Endothelial cell of umbilical vein (primary cell): ENCODE data around the gene PTER. TPM values are rescaled to one million over a fixed set of nuclear protein-coding genes. Genes with fewer than 3 reads are reported as not detected.

Source experiments
- BruUV-seq: library from RNA; stranded (reverse); fragments of 400-500 nt; replicated peaks from 2 replicates; lab custom pipeline; 2021; lab: Mats Ljungman, UMichigan
- CTCF ChIA-PET: fragments of 300-600, 350-600 bp; sonication (Branson Sonifier 250); formaldehyde crosslinking; loops from one replicate; lab custom pipeline; 2021; ENCODE audit warnings: antibody characterized with exemption, inconsistent platforms; lab: Charles Lee
- POLR2A ChIA-PET: fragments of 300-600, 350-600 bp; sonication (Branson Sonifier 250); formaldehyde crosslinking; loops from one replicate; lab custom pipeline; 2021; ENCODE audit warnings: antibody characterized with exemption, inconsistent platforms; lab: Charles Lee
- DNase-seq: peaks from one replicate; pipeline ENCODE4 v3.0.0-alpha.2; 2011; ENCODE audit warnings: low read depth, low spot score
- FAIRE-seq: peaks from 2 replicates; lab custom pipeline; 2011; peaks lifted over from hg19 to GRCh38; lab: Jason Lieb, UNC
- H2AFZ ChIP-seq: 2 replicates; pipeline ENCODE4 v1.6.0; 2012; ENCODE audit warnings: low read depth, low read length, control low read depth, inconsistent platforms
- H3K27ac ChIP-seq: 2 replicates; pipeline ENCODE4 v1.5.1; 2011; ENCODE audit warnings: low read depth, mild to moderate bottlenecking, control low read depth, low read length, moderate library complexity; ENCODE audit not compliant: insufficient read depth
- H3K27me3 ChIP-seq, 2 experiments: 2 replicates each; pipeline versions ENCODE4 v1.6.0 to v1.6.1; 2011; ENCODE audit warnings: low read length in 2 of 2, mixed read lengths in 1 of 2; ENCODE audit not compliant: control insufficient read depth in 2 of 2, insufficient read depth in 2 of 2
- H3K36me3 ChIP-seq, 2 experiments: 2 replicates in 1 of 2; 3 replicates in 1 of 2; pipeline ENCODE4 v1.5.1; 2011; ENCODE audit warnings: low read length in 2 of 2, mild to moderate bottlenecking in 1 of 2, moderate library complexity in 1 of 2; ENCODE audit not compliant: control insufficient read depth in 2 of 2, insufficient read depth in 2 of 2; ENCODE audit errors: extremely low read depth in 1 of 2
- H3K4me1 ChIP-seq: 3 replicates; pipeline ENCODE4 v1.5.1; 2011; ENCODE audit warnings: mild to moderate bottlenecking, low read length; ENCODE audit not compliant: control insufficient read depth, insufficient read depth; ENCODE audit errors: extremely low read depth
- H3K4me2 ChIP-seq: 2 replicates; pipeline ENCODE4 v1.6.1; 2011; ENCODE audit warnings: low read length, control low read depth, mixed read lengths; ENCODE audit not compliant: insufficient read depth
- H3K4me3 ChIP-seq, 3 experiments: fragments of 200-600 bp in 1 of 3; sonication (generic), shearing (Covaris generic) in 1 of 3; replicated peaks in 1 of 3; 2 replicates each; pipeline ENCODE4 v1.5.1; 2011 to 2016; ENCODE audit warnings: control low read depth in 3 of 3, low read length in 3 of 3, mild to moderate bottlenecking in 2 of 3, inconsistent platforms in 1 of 3, low read depth in 1 of 3, moderate library complexity in 1 of 3; ENCODE audit not compliant: insufficient read depth in 1 of 3
- H3K79me2 ChIP-seq: 2 replicates; pipeline ENCODE4 v1.6.0; 2012; ENCODE audit warnings: low read length, inconsistent platforms; ENCODE audit not compliant: control insufficient read depth, insufficient read depth
- H3K9ac ChIP-seq: replicated peaks from 2 replicates; pipeline ENCODE3; 2011; ENCODE audit warnings: low read length, control low read depth; ENCODE audit not compliant: insufficient read depth; ENCODE audit errors: extremely low read depth
- H3K9me1 ChIP-seq: replicated peaks from 3 replicates; pipeline ENCODE4 v1.6.0; 2011; ENCODE audit warnings: mild to moderate bottlenecking, low read length; ENCODE audit not compliant: control insufficient read depth, insufficient read depth; ENCODE audit errors: extremely low read depth
- H3K9me3 ChIP-seq: replicated peaks from 2 replicates; pipeline ENCODE4 v1.5.1; 2012; ENCODE audit warnings: low read length, inconsistent platforms; ENCODE audit not compliant: control insufficient read depth, insufficient read depth
- H4K20me1 ChIP-seq: replicated peaks from 2 replicates; pipeline ENCODE3; 2011; ENCODE audit warnings: mild to moderate bottlenecking, low read length; ENCODE audit not compliant: control insufficient read depth, insufficient read depth; ENCODE audit errors: extremely low read depth
- GATA2 ChIP-seq: IDR thresholded peaks from 2 replicates; pipeline ENCODE4 v1.7.0; 2011; ENCODE audit warnings: low read depth, mild to moderate bottlenecking, moderate library complexity, mixed read lengths, low read length; ENCODE audit not compliant: insufficient read length, insufficient read depth
- JUN ChIP-seq: IDR thresholded peaks from 2 replicates; pipeline ENCODE4 v1.6.1; 2011; ENCODE audit warnings: borderline replicate concordance, low read depth; ENCODE audit not compliant: insufficient read length, insufficient read depth
- POLR2AphosphoS5 ChIP-seq: IDR thresholded peaks from 2 replicates; pipeline ENCODE4 v1.6.1; 2012; ENCODE audit warnings: low read depth, mild to moderate bottlenecking, control low read depth, low read length, moderate library complexity; ENCODE audit not compliant: insufficient read depth
- dilution Hi-C: fragments of 300-500 bp; cut with MboI; formaldehyde crosslinking; loops from one replicate; pipeline ENCODE4 v1.15.0; 2019; ENCODE audit warnings: low sequenced_read_pairs; ENCODE audit not compliant: extremely low pct_ligation_motif_present
- intact Hi-C: fragments of 100-400 bp; cut with micrococcal nuclease; formaldehyde crosslinking; loops from one replicate; pipeline ENCODE4 v1.10.0; 2022
- polyA plus RNA-seq, 4 experiments: library from polyadenylated mRNA; depleted of rRNA in 3 of 4; stranded (reverse) in 3 of 4; unstranded in 1 of 4; fragments of >200 nt; gene quantifications; 2 replicates each; pipeline versions ENCODE4 v1.2.1 to v1.2.3, GENCODE V29; 2011 to 2012; ENCODE audit warnings: missing spikeins in 1 of 4
- total RNA-seq: library from RNA; stranded (reverse); gene quantifications from 2 replicates; pipeline ENCODE4 v1.2.3, GENCODE V29; 2021
- TF ChIP-seq, protein P1 (sequence below), 2 donors: IDR thresholded peaks; 1 replicate in 1 of 2; 2 replicates in 1 of 2; pipeline ENCODE4 v1.5.1; 2011; ENCODE audit warnings: low read length in 2 of 2, mild to moderate bottlenecking in 2 of 2, moderate library complexity in 2 of 2, control low read depth in 1 of 2, inconsistent platforms in 1 of 2, low read depth in 1 of 2; ENCODE audit not compliant: insufficient read depth in 1 of 2; ENCODE audit errors: extremely low read depth in 1 of 2

The PTER gene
- total and polyA plus RNA-seq, 2 donors (not counting 3 experiments of a cell fraction or from before 2014, with no cell fraction given): 1.6 to 4.6 TPM

DNA sequence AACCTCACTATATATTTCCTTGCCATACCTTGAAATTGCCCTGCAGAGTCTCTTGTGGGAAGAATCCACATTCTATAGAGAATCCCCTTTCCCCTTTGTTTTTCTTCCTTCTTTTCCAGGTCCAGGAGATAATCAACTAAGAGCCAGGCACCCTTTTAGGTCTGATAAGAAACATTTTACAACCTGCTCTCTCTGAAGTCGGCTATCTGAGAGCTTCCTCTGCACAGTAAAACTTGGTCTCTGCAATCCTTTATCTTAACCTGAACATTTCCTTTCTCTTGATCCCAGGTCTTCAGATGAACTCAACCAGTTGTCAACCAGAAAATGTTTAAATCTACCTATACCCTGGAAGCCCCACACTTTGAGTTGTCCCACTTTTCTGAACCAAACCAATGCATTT lies 19.5 kb upstream of the PTER start:
- H3K4me1 ChIP-seq: no peaks in the 10 kb centered on the region
- no TSS peak for BruUV-seq
- no peak for FAIRE-seq
- no peak overlapping the region for H3K4me2 ChIP-seq
- no peak overlapping the region for H2AFZ ChIP-seq
- H3K27me3 ChIP-seq: peaks cover 0 to 2% of the 10 kb centered on the region in 2 experiments
- CTCF ChIA-PET: no interaction called here
- DNase-seq: no peak
- H3K4me3 ChIP-seq: no peak overlapping the region
- H3K36me3 ChIP-seq: no peaks in the 10 kb centered on the region
- no peak overlapping the region for H3K9ac ChIP-seq
- no peaks in the 10 kb centered on the region for H3K9me1 ChIP-seq
- no peaks in the 10 kb centered on the region for H3K79me2 ChIP-seq
- POLR2A ChIA-PET: no interaction called here
- TF ChIP-seq, protein P1, sequence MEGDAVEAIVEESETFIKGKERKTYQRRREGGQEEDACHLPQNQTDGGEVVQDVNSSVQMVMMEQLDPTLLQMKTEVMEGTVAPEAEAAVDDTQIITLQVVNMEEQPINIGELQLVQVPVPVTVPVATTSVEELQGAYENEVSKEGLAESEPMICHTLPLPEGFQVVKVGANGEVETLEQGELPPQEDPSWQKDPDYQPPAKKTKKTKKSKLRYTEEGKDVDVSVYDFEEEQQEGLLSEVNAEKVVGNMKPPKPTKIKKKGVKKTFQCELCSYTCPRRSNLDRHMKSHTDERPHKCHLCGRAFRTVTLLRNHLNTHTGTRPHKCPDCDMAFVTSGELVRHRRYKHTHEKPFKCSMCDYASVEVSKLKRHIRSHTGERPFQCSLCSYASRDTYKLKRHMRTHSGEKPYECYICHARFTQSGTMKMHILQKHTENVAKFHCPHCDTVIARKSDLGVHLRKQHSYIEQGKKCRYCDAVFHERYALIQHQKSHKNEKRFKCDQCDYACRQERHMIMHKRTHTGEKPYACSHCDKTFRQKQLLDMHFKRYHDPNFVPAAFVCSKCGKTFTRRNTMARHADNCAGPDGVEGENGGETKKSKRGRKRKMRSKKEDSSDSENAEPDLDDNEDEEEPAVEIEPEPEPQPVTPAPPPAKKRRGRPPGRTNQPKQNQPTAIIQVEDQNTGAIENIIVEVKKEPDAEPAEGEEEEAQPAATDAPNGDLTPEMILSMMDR (IDR thresholded peaks at IDR 0.05; ENCODE audit: extremely low read depth in 1 of 2, insufficient read depth in 1 of 2, low read depth in 1 of 2, low read length in 2 of 2): no peak
- intact Hi-C loops (no loop called here), dilution Hi-C loops (no loop called here)
- no peaks in the 10 kb centered on the region for H4K20me1 ChIP-seq
- H3K27ac ChIP-seq: no peak overlapping the region
- no peaks in the 10 kb centered on the region for H3K9me3 ChIP-seq

DNA sequence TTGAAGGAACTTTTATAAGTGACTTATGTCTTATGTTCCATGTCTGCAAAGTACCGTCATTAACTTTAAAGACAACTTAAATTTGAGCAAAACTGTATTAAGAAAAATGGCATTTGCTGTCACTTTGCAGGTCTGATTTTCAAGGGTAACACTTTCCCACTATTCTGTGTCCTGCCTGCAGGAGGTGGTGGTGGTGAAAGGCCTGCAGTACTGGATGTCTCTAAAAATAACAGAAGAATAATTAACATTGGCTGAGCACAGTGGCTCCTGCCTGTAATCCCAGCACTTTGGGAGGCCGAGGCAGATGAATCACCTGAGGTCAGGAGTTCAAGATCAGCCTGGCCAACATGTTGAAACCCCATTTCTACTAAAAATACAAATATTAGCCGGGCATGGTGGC lies 13.2 kb upstream of the PTER start:
- Histone ChIP-seq H3K4me3 (no peak overlapping the region), H3K27me3 (no peaks in the 10 kb centered on the region), H3K36me3 (no peaks in the 10 kb centered on the region), H4K20me1 (no peaks in the 10 kb centered on the region), H3K4me2 (no peak overlapping the region), H3K9ac (no peak overlapping the region), H3K27ac (no peak overlapping the region), H3K9me3 (no peaks in the 10 kb centered on the region), H3K79me2 (no peaks in the 10 kb centered on the region), H3K9me1 (no peaks in the 10 kb centered on the region), H3K4me1 (no peaks in the 10 kb centered on the region), H2AFZ (no peak overlapping the region)
- dilution Hi-C loops: no loop called here
- POLR2A ChIA-PET: no interaction called here
- DNase-seq (no peak), FAIRE-seq (no peak)
- intact Hi-C loops: no loop called here
- no TSS peak for BruUV-seq
- CTCF ChIA-PET: no interaction called here
- TF ChIP-seq JUN (no peak), GATA2 (no peak), POLR2AphosphoS5 (no peak)
- TF ChIP-seq, protein P1 (IDR thresholded peaks at IDR 0.05; ENCODE audit: extremely low read depth in 1 of 2, insufficient read depth in 1 of 2, low read depth in 1 of 2, low read length in 2 of 2): no peak
